ENCODE results near the gene TGDS. TPM values are rescaled to one million over a fixed set of nuclear protein-coding genes. Genes with fewer than 3 reads are reported as not detected.

Gene TGDS
- total and polyA plus RNA-seq, 2 experiments from 2014 or later, result 8.6 to 21.5 TPM

GRCh38 chr13:94585543-94586101 lies 10.3 kb downstream of the TGDS start:
- WGBS (ENCODE audit: low lambda C conversion rate, missing lambda C conversion rate), result 82% methylated on average over 6 of the region's 6 CpGs
- H3K4me2 ChIP-seq, result no peak overlapping the region
- no peaks in the 10 kb centered on the region for H3K9me3 ChIP-seq (ENCODE audit: low read depth)
- no peaks in the 10 kb centered on the region for H3K9me2 ChIP-seq (replicated peaks; ENCODE audit: insufficient read depth)
- peaks cover 18% of the 10 kb centered on the region for H3K79me2 ChIP-seq
- H2AFZ ChIP-seq, result no peak overlapping the region
- no peak overlapping the region for H3K4me3 ChIP-seq
- H3K36me3 ChIP-seq (replicated peaks; ENCODE audit: insufficient read depth, low read depth), result peaks cover 5% of the 10 kb centered on the region
- H3K27ac ChIP-seq, result peak overlapping the region; percentile 11
- no peaks in the 10 kb centered on the region for H3K27me3 ChIP-seq
- DNase-seq (ENCODE audit: low spot score), result no peak
- H3K4me1 ChIP-seq (ENCODE audit: insufficient read depth), result no peaks in the 10 kb centered on the region
- H4K20me1 ChIP-seq (ENCODE audit: insufficient read depth, poor library complexity, severe bottlenecking), result no peaks in the 10 kb centered on the region
- TF ChIP-seq EZH2phosphoT487 (IDR thresholded peaks at IDR 0.05; ENCODE audit: low read depth, severe bottlenecking, unreplicated experiment) (no peak), CTCF (IDR thresholded peaks at IDR 0.05; ENCODE audit: poor library complexity) (no peak), EZH2 (IDR thresholded peaks at IDR 0.05; ENCODE audit: borderline replicate concordance) (no peak)

GRCh38 chr13:94583926-94584325 lies 12.0 kb downstream of the TGDS start:
- Histone ChIP-seq H3K4me3 (no peak overlapping the region), H4K20me1 (ENCODE audit: insufficient read depth, poor library complexity, severe bottlenecking) (no peaks in the 10 kb centered on the region), H3K27ac (no peak overlapping the region), H2AFZ (no peak overlapping the region), H3K9me3 (ENCODE audit: low read depth) (no peaks in the 10 kb centered on the region), H3K27me3 (no peaks in the 10 kb centered on the region), H3K4me2 (no peak overlapping the region), H3K9me2 (replicated peaks; ENCODE audit: insufficient read depth) (no peaks in the 10 kb centered on the region), H3K4me1 (ENCODE audit: insufficient read depth) (no peaks in the 10 kb centered on the region), H3K36me3 (replicated peaks; ENCODE audit: insufficient read depth, low read depth) (peaks cover 5% of the 10 kb centered on the region), H3K79me2 (peaks cover 16% of the 10 kb centered on the region)
- TF ChIP-seq EZH2 (IDR thresholded peaks at IDR 0.05; ENCODE audit: borderline replicate concordance) (no peak), EZH2phosphoT487 (IDR thresholded peaks at IDR 0.05; ENCODE audit: low read depth, severe bottlenecking, unreplicated experiment) (no peak)
- no peak for DNase-seq (ENCODE audit: low spot score)
- WGBS (ENCODE audit: low lambda C conversion rate, missing lambda C conversion rate), result 93% methylated on average over 1 of the region's 1 CpG

GRCh38 chr13:94579063-94579462 lies 16.9 kb downstream of the TGDS start:
- Histone ChIP-seq H4K20me1 (ENCODE audit: insufficient read depth, poor library complexity, severe bottlenecking) (no peaks in the 10 kb centered on the region), H3K9me3 (ENCODE audit: low read depth) (no peaks in the 10 kb centered on the region), H3K36me3 (replicated peaks; ENCODE audit: insufficient read depth, low read depth) (peaks cover 3% of the 10 kb centered on the region), H3K4me2 (no peak overlapping the region), H3K27ac (no peak overlapping the region), H3K79me2 (peaks cover 8% of the 10 kb centered on the region), H3K9me2 (replicated peaks; ENCODE audit: insufficient read depth) (no peaks in the 10 kb centered on the region), H2AFZ (no peak overlapping the region), H3K4me1 (ENCODE audit: insufficient read depth) (no peaks in the 10 kb centered on the region), H3K27me3 (no peaks in the 10 kb centered on the region), H3K4me3 (no peak overlapping the region)
- no peak for DNase-seq (ENCODE audit: low spot score)
- 58% methylated on average over 1 of the region's 1 CpG for WGBS (ENCODE audit: low lambda C conversion rate, missing lambda C conversion rate)
- TF ChIP-seq CTCF (IDR thresholded peaks at IDR 0.05; ENCODE audit: poor library complexity) (no peak), EZH2 (IDR thresholded peaks at IDR 0.05; ENCODE audit: borderline replicate concordance) (no peak), EZH2phosphoT487 (IDR thresholded peaks at IDR 0.05; ENCODE audit: low read depth, severe bottlenecking, unreplicated experiment) (no peak)

- Histone ChIP-seq H4K20me1 (ENCODE audit: insufficient read depth, poor library complexity, severe bottlenecking) (no peaks in the 10 kb centered on the region), H2AFZ (no peak overlapping the region), H3K4me2 (no peak overlapping the region), H3K27ac (no peak overlapping the region), H3K27me3 (no peaks in the 10 kb centered on the region), H3K4me1 (ENCODE audit: insufficient read depth) (no peaks in the 10 kb centered on the region), H3K79me2 (no peaks in the 10 kb centered on the region), H3K9me3 (ENCODE audit: low read depth) (no peaks in the 10 kb centered on the region), H3K4me3 (no peak overlapping the region), H3K36me3 (replicated peaks; ENCODE audit: insufficient read depth, low read depth) (no peaks in the 10 kb centered on the region), H3K9me2 (replicated peaks; ENCODE audit: insufficient read depth) (no peaks in the 10 kb centered on the region)
- 94% methylated on average over 3 of the region's 3 CpGs for WGBS (ENCODE audit: low lambda C conversion rate, missing lambda C conversion rate)
- no peak for DNase-seq (ENCODE audit: low spot score)
- no peak for TF ChIP-seq CTCF (IDR thresholded peaks at IDR 0.05; ENCODE audit: poor library complexity)
- TF ChIP-seq EZH2 (IDR thresholded peaks at IDR 0.05; ENCODE audit: borderline replicate concordance), result no peak
- TF ChIP-seq EZH2phosphoT487 (IDR thresholded peaks at IDR 0.05; ENCODE audit: low read depth, severe bottlenecking, unreplicated experiment), result no peak
Measured at GRCh38 chr13:94569615-94570014, 26.3 kb downstream of the TGDS start.

Data from hepatocyte (in vitro differentiated cells).